SK-N-SH treated with all-trans-retinoic acid at 6 μM for 48 hours (cell line): Measurements from ENCODE around the gene STIM2.
"Not testable (repeated sequence)": the region's sequence is repeated elsewhere in the genome, so short reads cannot be mapped to it uniquely, and the experiment has no call there.

Experiments
- BACH2 ChIP-seq: fragments of 250-450 bp; sonication (Bioruptor Pico); IDR thresholded peaks from 2 replicates; pipeline ENCODE4 v1.9.0; 2021; ENCODE audit warnings: mild to moderate bottlenecking, borderline replicate concordance
- CSDC2 ChIP-seq: fragments of 250-450 bp; sonication (Bioruptor Pico); IDR thresholded peaks from 2 replicates; pipeline ENCODE4 v1.5.0; 2020; ENCODE audit warnings: mild to moderate bottlenecking, moderate library complexity
- CSRNP3 ChIP-seq: fragments of 250-450 bp; sonication (Bioruptor Pico); IDR thresholded peaks from 2 replicates; pipeline ENCODE4 v1.5.1; 2021; ENCODE audit warnings: mild to moderate bottlenecking, moderate library complexity
- POU6F1 ChIP-seq: fragments of 250-450 bp; sonication (Bioruptor Pico); IDR thresholded peaks from 2 replicates; pipeline ENCODE4 v1.8.0; 2021; ENCODE audit warnings: low read depth, mild to moderate bottlenecking, moderate library complexity, borderline replicate concordance
- TCF4 ChIP-seq: fragments of 250-450 bp; sonication (Bioruptor Pico); IDR thresholded peaks from 2 replicates; pipeline ENCODE4 v1.8.0; 2021; ENCODE audit warnings: mild to moderate bottlenecking, moderate library complexity, borderline replicate concordance
- TSHZ2 ChIP-seq: fragments of 250-450 bp; sonication (Bioruptor Pico); IDR thresholded peaks from 2 replicates; pipeline ENCODE4 v1.5.0; 2020; ENCODE audit warnings: mild to moderate bottlenecking, moderate library complexity
- ZFP30 ChIP-seq: fragments of 450-650 bp; formaldehyde crosslinking; IDR thresholded peaks from 2 replicates; pipeline ENCODE4 v1.5.0; 2022; ENCODE audit warnings: mild to moderate bottlenecking, moderate library complexity
- ZNF565 ChIP-seq: fragments of 450-650 bp; formaldehyde crosslinking; conservative IDR thresholded peaks from 2 replicates; pipeline ENCODE4 v1.5.0; 2020; ENCODE audit warnings: low read depth, mild to moderate bottlenecking, moderate library complexity
- ZNF70 ChIP-seq: fragments of 450-650 bp; formaldehyde crosslinking; IDR thresholded peaks from 2 replicates; pipeline ENCODE4 v1.5.0; 2020; ENCODE audit warnings: mild to moderate bottlenecking, moderate library complexity
- ZNF8 ChIP-seq: fragments of 450-650 bp; formaldehyde crosslinking; IDR thresholded peaks from 2 replicates; pipeline ENCODE4 v1.5.0; 2020; ENCODE audit warnings: mild to moderate bottlenecking, moderate library complexity

- TF ChIP-seq CSRNP3; ZNF70; POU6F1 (CRISPR knock-in tag); BACH2 (CRISPR knock-in tag); ZFP30 (CRISPR knock-in tag); ZNF565 (CRISPR knock-in tag); CSDC2 (CRISPR knock-in tag); ZNF8 (CRISPR knock-in tag); TSHZ2 (CRISPR knock-in tag); TCF4 (CRISPR knock-in tag): not testable (repeated sequence)
Observed at GRCh38 chr4:26811571-26811970, 49.1 kb upstream of the STIM2 start.
